ENCODE results near the gene HIVEP3.

Gene HIVEP3

DNA sequence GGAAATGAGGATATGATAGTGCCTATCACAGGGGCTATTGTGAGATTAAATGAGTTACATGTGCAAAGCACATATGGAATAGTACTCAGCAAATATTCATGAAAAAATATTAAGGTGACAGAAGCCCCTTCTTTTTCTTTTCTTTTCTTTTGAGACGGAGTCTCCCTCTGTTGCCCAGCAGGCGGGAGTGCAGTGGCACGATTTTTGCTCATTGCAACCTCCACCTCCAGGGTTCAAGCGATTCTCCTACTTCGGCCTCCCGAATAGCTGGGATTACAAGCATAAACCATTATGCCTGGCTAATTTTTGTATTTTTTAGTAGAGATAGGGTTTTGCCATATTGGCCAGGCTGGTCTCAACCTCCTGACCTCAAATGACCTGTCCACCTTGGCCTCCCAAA, 139.4 kb downstream of the HIVEP3 start:
- no peak for DNase-seq

DNA sequence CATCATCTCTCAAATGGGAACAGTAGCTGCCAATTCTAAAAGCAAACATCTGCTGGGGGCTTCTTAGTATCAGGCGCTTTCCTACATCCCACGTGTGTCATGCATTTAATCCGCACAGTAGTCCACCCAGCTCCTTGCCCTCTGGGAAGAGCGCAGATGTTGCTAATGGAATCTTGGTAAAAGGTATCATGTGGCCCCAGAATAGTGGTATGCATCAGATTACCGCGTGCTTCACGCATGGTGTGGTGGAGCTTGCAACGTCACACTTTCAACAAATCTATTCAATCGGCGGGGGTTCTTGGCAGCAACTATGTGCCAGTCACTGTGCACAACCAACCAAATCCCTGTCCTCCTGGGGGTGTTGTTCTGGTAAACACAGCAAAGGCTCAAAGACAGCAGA, 141.0 kb downstream of the HIVEP3 start:
- no peak for DNase-seq

DNA sequence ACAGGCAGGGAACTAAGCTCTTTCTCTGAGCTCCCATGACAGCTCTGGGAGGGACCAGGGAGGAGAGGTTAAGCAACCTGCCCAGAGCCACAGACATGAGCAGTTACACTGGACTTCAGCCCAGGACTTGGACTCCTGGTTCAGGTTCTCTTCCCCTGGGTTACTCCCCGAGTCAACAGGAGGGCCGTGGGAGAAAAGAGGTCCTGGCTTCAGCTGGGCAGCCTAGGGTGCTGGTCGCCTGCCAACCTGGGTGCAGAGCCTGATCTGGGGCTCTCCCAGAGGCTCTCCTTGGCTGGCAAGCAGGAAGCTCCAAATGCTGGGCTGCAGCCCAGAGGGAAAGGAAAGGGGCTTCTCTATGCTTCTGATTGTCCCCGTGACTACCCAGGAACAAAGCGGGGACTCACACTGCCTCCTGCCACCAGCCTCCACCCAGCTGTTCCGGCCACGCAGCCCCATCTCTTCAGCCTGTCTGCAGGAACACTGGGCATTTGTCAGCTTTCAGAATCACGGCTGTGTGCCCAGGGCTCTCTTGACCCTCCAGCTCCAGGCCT, 141.8 kb downstream of the HIVEP3 start:
- no peak for DNase-seq

DNA sequence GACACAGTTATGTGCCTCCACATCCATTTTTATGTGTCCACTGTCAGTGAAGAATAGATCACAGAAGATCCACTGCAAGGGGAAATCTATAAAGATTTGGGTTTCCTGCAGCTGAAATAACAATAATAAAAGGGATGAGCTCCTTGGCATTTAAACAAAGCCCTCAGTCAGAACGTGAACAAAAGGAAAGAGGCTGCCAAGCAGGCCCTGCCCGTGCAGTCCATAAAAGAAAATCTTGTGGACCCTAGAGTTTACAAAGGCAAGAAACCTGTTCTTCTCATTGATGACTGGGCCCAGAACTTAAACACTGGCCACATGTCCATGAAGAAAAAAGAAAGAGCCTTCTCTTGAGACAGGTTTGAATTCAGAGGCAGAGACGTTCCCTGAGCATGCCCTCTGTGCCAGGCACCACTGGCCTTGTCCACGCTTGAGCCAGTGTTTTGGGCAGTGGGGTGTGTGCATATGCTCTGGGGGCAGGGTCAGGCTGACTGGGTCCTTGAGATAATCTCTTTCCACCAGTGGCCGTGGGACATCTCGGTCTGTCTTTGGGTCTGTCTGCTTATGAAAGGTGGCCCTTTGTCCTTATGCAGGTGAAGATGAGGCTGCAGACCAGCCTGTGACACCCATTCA, 142.7 kb downstream of the HIVEP3 start:
- no peak for DNase-seq

DNA sequence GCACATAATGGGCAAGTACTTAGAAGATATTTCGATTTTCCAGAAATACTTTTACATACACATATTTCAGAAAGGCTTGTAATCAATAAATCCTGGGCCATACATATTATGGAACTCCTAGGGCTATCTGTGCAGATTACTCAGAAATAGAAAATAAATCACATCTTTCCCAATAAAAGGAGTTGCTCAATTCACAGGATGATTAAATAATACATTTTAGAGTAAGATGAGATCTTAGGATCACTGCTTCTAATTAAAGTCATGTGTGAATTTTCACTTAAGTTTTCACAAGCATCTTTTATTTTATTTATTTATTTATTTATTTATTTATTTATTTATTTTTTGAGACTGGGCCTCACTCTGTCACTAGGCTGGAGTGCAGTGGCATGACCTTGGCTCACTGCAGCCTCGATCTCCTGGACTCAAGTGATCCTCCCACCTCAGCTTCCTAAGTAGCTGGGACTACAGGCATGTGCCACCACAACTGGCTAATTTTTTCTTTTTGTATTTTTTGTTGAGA, 144.2 kb downstream of the HIVEP3 start:
- no peak for DNase-seq

DNA sequence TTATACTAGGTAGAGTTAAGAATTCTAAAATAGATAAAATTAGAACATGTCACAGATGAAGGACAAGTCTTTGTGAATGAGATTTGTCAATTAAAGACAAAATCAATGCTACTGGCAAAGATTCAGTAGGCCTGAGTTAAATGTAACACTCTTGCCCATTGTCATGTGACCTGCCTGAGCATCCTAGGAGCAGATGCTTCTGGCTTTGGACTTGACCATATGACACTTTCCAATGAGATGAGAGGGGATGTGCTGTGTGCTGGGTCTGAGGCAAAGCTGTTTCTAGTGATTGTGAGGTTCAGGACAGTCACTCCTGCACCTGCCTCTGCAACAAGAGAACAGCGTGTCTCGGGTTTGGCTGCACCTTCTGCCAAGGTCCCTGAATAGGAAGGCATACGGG, 144.9 kb downstream of the HIVEP3 start:
- no peak for DNase-seq

DNA sequence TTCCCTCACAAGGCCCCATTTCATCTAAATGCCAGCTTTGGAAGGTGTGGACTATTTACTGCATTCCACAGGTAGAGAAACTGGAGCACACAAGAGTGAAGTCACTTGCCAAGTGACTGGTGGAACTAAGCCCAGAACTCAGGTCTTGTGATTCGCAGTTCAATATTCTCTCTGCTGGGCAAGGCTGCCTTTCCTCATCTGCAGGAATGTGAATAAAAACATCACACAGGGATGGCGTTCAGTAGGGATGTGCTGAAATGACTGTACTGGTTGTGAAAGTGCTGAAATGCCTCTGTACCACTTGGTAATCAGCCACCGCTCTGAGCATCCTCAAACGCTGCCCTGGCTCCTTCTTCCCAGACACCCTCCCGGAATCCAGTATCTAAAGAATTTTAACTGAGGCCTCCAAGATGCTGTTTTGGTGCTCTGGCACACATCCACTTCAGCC, 145.6 kb downstream of the HIVEP3 start:
- peak; percentile 38 for DNase-seq

DNA sequence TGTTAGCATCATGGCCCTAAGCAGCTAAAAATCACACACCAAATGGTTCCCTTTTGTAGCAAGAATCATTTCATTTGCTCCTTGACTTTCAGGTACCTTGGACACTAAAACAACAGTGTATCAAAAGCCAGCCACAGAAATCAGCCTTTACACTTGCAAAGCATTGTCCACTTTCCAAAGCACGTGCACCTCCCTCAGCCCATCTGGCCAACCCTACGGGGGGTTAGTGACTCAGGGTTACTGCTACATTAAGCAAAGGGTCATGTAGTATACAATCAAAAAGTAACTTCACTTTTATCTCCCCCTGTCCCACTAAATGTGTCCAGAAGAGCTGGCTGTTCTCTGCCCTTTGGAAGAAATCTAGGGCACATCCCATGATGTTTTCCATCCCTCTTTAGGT, 149.7 kb downstream of the HIVEP3 start:
- no peak for DNase-seq

DNA sequence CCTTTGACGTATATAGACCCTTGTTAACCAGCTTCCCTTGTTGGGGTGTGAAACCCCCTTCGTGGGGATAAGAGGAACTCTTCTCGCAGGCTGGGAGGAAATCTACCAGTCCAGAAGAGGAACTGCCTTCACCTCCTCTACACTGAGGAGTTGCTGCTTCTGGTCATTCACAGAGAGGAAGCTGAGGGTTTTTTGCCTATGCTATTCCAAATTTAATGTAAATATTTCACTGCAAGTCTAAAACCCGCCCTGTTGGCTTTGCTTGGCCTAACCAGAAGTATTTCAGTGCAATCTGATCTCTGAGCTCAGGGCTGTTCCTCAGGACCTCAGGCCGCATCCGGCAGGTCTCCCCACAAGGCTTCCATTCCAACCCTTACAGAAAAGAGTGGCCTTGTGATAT, 150.1 kb downstream of the HIVEP3 start:
- DNase-seq: no peak

DNA sequence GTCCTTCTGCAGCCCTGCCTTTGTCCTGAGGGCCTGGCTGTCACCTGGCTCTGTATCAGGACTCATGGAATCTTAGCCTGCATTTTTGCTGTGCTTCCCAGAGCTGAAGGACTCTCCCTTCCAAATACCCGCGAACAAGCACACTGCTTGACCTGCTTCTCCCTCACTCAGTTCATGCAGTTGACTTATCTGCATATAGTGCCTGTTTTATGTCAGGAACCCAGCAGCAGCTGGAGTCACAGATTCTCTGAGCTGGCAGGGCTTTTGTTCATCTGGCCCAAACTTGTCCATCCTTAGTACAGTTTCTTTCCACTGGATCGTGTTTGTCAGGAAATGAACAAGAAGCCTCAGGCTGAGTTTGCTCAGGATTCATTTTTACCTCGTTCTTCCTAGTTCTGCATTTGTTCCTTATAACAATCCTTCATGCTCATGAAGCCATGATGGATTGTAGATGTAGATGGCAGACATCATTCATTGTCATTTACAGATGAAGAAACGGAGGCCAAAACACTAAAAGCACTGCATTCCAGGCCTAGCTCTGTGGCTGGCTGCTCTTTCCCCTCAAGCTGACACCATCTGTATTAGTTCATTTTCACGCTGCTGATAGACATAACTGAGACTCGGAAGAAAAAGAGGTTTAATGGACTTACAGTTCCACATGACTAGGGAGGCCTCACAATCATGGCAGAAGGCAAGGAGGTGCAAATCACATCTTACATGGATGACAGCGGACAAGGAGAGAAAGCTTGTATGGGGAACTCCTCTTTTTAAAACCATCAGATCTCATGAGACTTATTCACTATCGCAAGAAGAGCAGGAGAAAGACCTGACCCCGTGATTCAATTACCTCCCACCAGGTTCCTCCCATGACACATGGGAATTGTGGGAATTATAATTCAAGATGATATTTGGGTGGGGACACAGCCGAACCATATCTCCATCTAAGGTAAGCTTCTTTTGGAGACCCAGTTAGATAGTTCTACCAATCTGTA, 150.9 kb downstream of the HIVEP3 start:
- DNase-seq: no peak

DNA sequence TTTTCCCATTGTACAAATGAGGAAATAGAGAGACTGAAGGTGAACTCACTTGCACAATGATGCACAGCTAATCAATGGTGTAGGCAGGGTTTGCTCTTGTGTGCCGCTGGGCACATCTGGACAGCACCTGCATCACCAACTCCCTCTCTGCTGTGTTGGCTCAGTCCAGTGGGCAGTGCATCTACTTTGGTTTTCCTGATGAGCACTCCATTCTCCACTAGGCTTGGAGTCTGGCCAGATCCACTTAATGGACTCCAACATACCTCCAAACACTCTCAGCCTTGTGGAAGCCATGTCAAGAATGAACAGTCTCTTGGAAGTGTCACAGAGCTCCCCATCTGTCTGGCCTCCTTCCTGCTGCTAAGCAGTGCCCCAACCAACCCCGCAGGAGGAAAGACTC, 152.2 kb downstream of the HIVEP3 start:
- DNase-seq: no peak

DNA sequence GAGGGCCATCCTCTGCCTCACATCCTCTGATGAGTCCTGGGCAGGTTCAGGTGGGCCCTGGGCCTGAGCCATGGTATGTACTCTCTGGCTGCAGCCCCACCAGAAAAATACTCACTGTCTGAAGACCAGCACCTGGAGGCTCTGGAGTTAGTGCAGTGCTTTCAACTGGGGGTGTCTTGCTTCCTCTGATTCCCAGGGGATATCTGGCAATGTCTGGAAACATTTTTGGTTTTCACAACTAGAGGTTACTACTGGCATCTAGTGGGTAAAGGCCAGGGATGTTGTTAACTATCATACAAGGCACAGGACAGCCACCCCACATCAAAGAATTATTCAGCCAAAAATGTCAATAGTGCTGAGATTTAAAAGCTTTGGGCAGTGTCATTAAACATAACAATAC, 152.7 kb downstream of the HIVEP3 start:
- no peak for DNase-seq

DNA sequence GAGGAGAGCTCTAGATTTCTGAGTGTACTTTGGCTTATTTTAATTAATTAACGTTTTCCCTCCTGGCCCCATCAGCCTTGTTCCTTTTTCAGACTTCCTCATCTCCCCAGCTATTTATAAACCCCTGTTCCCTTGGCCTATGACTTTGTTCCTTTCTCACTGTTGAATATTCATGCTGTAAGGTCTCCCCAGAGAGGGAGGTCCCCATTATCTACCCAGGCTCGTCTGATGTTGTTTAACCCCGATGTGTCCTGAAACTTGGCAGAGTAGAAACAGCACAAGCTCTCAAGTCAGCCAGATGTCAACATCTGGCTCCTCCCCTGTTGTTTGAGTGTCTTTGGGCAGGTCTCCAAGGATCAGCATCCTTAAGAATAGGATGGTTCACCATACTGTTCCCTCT, 153.6 kb downstream of the HIVEP3 start:
- no peak for DNase-seq

DNA sequence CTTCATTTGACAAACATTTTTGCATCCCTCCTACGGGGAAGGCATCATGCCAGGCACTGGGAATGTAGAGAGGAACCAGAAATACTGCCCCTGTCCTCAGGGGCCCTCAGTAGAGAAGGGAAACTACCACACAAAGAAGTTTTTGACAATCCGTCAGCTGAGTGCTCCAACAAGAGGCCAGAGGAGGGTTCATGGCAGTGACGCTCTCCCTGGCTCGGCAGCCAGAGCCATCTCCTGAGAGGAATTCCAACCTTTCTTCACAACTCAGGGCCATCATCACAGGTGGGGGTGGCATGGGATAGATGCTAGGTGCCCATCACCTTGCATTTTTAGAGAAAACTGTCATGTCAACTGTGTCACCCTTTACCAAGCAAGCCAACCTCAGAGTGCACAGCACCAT, 154.1 kb downstream of the HIVEP3 start:
- DNase-seq: no peak

DNA sequence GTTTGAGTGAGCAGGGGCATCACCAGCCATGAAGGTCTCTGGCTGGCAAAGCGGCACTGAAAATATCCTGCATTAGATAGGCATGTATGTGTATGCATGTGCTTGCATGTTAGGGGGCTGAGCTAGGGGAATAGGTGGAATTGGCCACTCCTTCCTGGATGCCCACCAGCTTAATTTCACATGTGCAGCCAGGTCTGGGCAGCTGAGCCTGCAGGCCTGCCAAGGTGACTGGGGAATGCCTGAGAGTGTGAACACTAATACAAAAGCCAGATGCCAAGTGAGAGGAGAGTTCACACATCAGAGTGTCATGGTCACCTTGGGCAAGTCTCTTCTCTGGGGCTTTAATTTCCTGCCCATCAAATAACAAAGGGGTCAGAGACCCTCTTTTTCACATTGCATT, 155.9 kb downstream of the HIVEP3 start:
- no peak for DNase-seq

DNA sequence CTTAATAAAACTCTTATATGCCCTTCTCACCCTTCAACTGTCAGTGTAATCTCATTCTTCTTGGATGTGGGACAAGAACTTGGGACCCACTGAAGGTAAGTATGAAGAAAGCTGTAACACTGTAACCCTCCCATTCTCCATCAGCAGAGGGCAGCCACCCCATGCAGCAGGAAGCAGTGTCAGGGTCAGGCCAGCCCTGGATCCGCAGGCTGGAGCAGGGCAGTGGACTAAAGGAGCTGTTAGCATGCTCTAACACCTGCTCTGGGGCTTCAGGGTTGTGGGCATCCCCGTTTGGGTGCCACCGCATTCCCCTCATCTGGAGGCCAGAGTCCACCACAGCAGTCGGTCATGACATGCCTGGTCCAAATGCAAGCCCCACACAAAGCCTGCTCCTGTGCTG, 156.5 kb downstream of the HIVEP3 start:
- DNase-seq: no peak

DNA sequence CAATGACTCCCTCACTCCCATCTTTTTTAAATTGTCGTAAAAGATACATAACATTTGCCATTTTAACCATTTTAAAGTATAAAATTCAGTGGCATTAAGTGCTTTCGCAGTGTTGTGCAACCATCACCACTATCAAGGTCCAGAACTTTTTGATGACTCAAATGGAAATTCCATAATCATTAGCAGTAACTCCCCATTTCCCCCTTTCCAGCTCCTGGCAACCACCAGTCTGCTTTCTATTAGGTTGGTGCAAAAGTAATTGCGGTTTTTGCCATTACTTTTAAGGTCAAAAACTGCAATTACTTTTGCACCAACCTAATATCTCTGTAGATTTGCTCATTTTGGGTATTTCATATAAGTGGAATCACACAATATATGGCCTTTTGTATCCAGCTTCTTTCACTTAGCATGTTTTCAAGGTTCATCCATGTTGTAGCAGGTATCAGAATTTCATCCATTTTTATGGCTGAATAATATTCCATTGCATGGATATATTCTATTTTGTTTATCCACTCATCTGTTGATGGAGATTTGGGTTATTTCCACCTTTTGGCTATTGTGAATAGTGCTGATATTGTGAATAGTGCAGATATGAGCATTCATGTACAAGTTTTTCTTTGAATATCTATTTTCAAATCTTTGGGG, 159.7 kb downstream of the HIVEP3 start:
- peak; percentile 22 for DNase-seq

DNA sequence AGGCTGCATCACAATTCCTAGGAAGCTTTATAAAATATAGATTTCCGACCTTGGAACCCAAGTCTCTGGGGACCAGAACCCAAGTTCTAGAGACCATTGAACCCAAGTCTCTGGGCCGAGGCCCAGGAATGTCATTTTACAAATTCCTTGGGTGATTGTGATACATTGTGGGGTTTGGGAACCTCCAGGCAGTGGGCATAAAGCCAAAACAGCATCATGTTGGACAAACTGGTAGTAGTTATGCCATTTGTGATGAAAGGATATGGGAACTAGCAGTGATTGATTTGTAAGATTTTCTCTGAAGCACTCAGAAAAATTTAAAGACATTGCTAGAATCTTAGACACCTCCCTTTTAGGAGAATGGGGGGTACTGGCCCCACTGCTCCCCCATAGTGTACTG, 160.2 kb downstream of the HIVEP3 start:
- DNase-seq: no peak

DNA sequence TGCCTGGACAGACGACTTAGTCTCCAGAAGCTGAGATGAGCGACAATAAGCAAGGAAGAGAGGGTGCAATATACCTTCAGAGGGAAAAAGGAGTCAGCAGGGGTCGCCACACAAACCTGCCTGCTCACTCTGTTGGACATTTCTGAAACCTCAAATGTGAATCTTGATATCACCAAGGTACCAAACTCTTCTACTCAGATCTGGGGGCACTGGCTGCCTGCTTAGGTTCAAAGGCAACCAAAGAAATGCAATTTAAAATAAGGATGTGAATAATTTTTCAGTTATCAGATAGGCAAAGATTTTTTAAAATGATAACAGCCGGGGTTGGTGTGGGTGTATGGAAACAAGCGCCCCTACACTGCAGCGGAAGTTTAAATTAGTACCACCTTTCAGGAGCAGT, 164.2 kb downstream of the HIVEP3 start:
- no peak for DNase-seq

DNA sequence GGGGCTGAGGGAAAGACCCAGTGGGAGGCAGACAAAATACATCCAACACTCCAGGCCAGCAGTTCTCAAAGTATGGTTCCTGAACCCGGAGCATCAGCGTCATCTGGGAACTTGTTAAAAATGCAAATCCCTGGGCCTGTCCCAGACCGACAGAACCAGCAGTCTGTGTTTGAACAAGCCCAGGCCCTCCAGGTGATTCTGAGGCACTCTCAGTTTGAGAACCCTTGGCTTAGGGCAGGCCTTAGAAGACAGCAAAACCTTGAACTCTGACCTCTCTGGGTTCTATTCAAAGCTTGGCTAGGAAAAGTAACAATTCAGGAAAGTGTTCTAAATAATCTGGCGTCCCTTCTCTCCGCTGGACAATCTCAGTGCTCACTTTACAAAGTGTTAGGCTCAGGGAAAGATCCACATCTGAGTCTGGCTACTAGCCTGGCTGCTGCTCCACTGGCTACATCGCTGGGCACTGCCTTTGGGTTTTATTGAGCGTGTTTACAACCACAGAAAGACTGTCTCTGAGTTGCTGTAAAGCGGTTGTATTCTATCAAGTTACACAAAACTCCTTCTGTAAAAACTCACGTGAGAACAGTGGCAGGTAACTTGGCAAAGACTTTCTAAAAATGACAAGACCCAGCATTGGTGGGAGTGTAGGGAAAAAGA, 166.1 kb downstream of the HIVEP3 start:
- DNase-seq: no peak

DNA sequence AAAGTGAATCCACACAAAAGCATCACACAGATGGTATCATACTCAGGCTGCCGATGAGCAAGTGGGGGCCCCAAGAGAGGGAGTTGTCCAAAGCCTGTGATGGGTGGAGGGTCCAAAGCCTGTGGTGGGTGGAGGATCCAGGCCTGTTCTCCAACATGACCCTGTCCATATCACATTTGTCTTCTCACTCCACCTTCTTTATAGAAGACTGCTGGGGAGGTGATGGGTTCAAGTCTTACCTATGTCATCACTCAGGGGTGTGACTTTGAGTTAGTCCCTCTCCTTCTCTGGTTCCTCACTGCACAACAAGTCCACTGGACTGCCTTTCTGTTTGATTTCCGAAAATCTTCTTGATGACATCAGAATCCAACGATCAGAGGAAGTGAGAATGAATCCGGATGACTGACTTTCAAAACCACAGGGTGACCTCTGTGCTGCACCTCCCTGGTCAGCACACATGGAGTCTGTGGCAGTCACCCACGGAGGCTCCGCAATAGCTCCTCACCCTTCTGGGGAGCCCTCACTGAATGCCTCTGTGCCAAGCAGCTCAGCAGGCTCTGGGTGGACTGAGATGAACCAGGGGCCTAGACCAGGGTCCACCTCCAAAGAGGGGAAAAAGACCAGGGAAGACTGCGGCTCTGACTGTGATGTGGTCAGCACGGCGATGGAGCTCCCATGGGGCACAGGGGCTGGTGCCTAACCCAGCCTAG, 166.8 kb downstream of the HIVEP3 start:
- DNase-seq: no peak
